HG02610 (cell line): ENCODE data around the gene MAGI2.

ENCODE experiments used
- ATAC-seq: cut with Tn5 transposase; IDR thresholded peaks from one replicate; pipeline ENCODE4 v1.9.1; 2021; ENCODE audit warnings: mild to moderate bottlenecking, moderate library complexity; ENCODE audit not compliant: unreplicated experiment

The MAGI2 gene

GRCh38 chr7:79453558-79454360 is at the start of gene MAGI2:
MAGI2 (minus strand) TSS chr7:79453667; CDS start chr7:79453320, 347 bp downstream.
- no peak for ATAC-seq

- ATAC-seq: no peak
Observed at GRCh38 chr7:79502151-79502550, 48.7 kb upstream of the MAGI2 start.

GRCh38 chr7:79500759-79501158 is 47.3 kb upstream of the MAGI2 start:
- no peak for ATAC-seq

GRCh38 chr7:79497728-79498127 is 44.3 kb upstream of the MAGI2 start:
- ATAC-seq: no peak

GRCh38 chr7:79495544-79496272 is 42.2 kb upstream of the MAGI2 start:
- no peak for ATAC-seq

GRCh38 chr7:79494046-79494445 is 40.6 kb upstream of the MAGI2 start:
- ATAC-seq: no peak

- ATAC-seq: no peak
Observed at GRCh38 chr7:79489371-79489770, 35.9 kb upstream of the MAGI2 start.

- no peak for ATAC-seq
Observed at GRCh38 chr7:79478386-79478785, 24.9 kb upstream of the MAGI2 start.

- ATAC-seq: no peak
Observed at GRCh38 chr7:79475455-79475854, 22.0 kb upstream of the MAGI2 start.

GRCh38 chr7:79471699-79472098 is 18.2 kb upstream of the MAGI2 start:
- ATAC-seq: no peak

GRCh38 chr7:79471283-79471682 is 17.8 kb upstream of the MAGI2 start:
- ATAC-seq: no peak

GRCh38 chr7:79465551-79465950 is 12.1 kb upstream of the MAGI2 start:
- ATAC-seq: no peak

GRCh38 chr7:79464051-79464450 is 10.6 kb upstream of the MAGI2 start:
- ATAC-seq: no peak

- ATAC-seq: no peak
Observed at GRCh38 chr7:79462390-79462789, 8.9 kb upstream of the MAGI2 start.

GRCh38 chr7:79461660-79462059 is 8.2 kb upstream of the MAGI2 start:
- ATAC-seq: no peak

GRCh38 chr7:79459381-79459780 is 5.9 kb upstream of the MAGI2 start:
- no peak for ATAC-seq

- no peak for ATAC-seq
Observed at GRCh38 chr7:79458796-79459195, 5.3 kb upstream of the MAGI2 start.

GRCh38 chr7:79455173-79455790 is 1.8 kb upstream of the MAGI2 start:
- no peak for ATAC-seq

- no peak for ATAC-seq
Observed at GRCh38 chr7:79454361-79454960, 994 bp upstream of the MAGI2 start.

GRCh38 chr7:79453266-79453557 is 255 bp downstream of the MAGI2 start:
- ATAC-seq: no peak

GRCh38 chr7:79452495-79453265 is 787 bp downstream of the MAGI2 start:
- ATAC-seq: no peak
